Upper lobe of left lung (tissue), 6 donors: ENCODE measurements around the gene KCNAB2. TPM values are rescaled to one million over a fixed set of nuclear protein-coding genes. Genes with fewer than 3 reads are reported as not detected.

Experiments used
- ATAC-seq, 2 donors: fragments of 200-7000 bp; cut with Tn5 transposase; one replicate each; pipeline ENCODE4 v1.9.1; 2022; ENCODE audit warnings: mild to moderate bottlenecking in 2 of 2, moderate library complexity in 2 of 2; ENCODE audit not compliant: low FRiP score in 2 of 2
- DNase-seq, 2 donors: peaks; one replicate each; pipeline ENCODE4 v3.0.0-alpha.2; 2019 to 2020
- H3K27ac ChIP-seq, 4 donors: fragments of 200-600 bp; sonication (generic); one replicate each; pipeline ENCODE4 v1.5.1; 2016 to 2019
- H3K27me3 ChIP-seq, 4 donors: fragments of 200-600 bp; sonication (generic); one replicate each; pipeline ENCODE4 v1.5.1; 2017 to 2019
- H3K36me3 ChIP-seq, 4 donors: fragments of 200-600 bp; sonication (generic); one replicate each; pipeline ENCODE4 v1.5.1; 2016 to 2019
- H3K4me1 ChIP-seq, 4 donors: fragments of 200-600 bp; sonication (generic); one replicate each; pipeline ENCODE4 v1.5.1; 2018 to 2019
- H3K4me3 ChIP-seq, 4 donors: fragments of 200-600 bp; sonication (generic); one replicate each; pipeline ENCODE4 v1.5.1; 2017 to 2019; ENCODE audit warnings: mild to moderate bottlenecking in 2 of 4, moderate library complexity in 1 of 4
- H3K9me3 ChIP-seq, 4 donors: fragments of 200-600 bp; sonication (generic); one replicate each; pipeline ENCODE4 v1.5.1; 2018 to 2019
- EP300 ChIP-seq, 4 donors: sonication (generic); formaldehyde crosslinking; IDR thresholded peaks; one replicate each; pipeline ENCODE4 v1.5.1; 2017; ENCODE audit warnings: antibody characterized with exemption in 4 of 4, control low read depth in 2 of 4
- POLR2A ChIP-seq, 4 donors: fragments of 450-650 bp; IDR thresholded peaks; one replicate each; pipeline ENCODE4 v1.5.1; 2016 to 2017; ENCODE audit warnings: antibody characterized with exemption in 4 of 4, mild to moderate bottlenecking in 2 of 4
- POLR2AphosphoS5 ChIP-seq, 2 donors: sonication (generic); formaldehyde crosslinking; IDR thresholded peaks; one replicate each; pipeline ENCODE4 v1.5.1; 2017; ENCODE audit warnings: antibody characterized with exemption in 2 of 2
- WGBS, 2 donors: methylation state at CpG; one replicate each; pipeline ENCODE4 v1.1.5; 2017 to 2018; 5-methylcytosine and 5-hydroxymethylcytosine counted together
- total RNA-seq, 6 donors: library from RNA; depleted of rRNA in 4 of 6; stranded (reverse); fragments of >200 nt in 4 of 6; gene quantifications; one replicate each; pipeline versions ENCODE4 v1.1.0 to v1.2.1, GENCODE V29; 2016 to 2021
- TF ChIP-seq, protein P1 (sequence below), 6 experiments: fragments of 450-650 bp in 4 of 6; fragments of 200-600 bp in 2 of 6; sonication (generic) in 2 of 6; IDR thresholded peaks; one replicate each; pipeline ENCODE4 v1.5.1; 2016 to 2019; ENCODE audit warnings: antibody characterized with exemption in 6 of 6
- donor health status: DM: no; HTN: no; CAD: no; lungs with moderate emphysema.
- donor health status: DM: no; HTN: yes; CAD: no; lungs with severe emphysema.

Gene KCNAB2
- total RNA-seq, 6 donors from 2014 or later, result 36.9 to 129 (median 97.8) TPM

- Histone ChIP-seq H3K27me3 (no peaks in the 10 kb centered on the region), H3K4me1 (peaks cover 3 to 20% (median 10%) of the 10 kb centered on the region in 4 donors), H3K4me3 (no peak overlapping the region), H3K36me3 (no peaks in the 10 kb centered on the region), H3K9me3 (no peaks in the 10 kb centered on the region), H3K27ac (no peak overlapping the region)
- no peak for TF ChIP-seq EP300 (IDR thresholded peaks at IDR 0.05)
- no peak for TF ChIP-seq POLR2AphosphoS5 (IDR thresholded peaks at IDR 0.05)
- TF ChIP-seq POLR2A (IDR thresholded peaks at IDR 0.05), result no peak
- TF ChIP-seq, protein P1, sequence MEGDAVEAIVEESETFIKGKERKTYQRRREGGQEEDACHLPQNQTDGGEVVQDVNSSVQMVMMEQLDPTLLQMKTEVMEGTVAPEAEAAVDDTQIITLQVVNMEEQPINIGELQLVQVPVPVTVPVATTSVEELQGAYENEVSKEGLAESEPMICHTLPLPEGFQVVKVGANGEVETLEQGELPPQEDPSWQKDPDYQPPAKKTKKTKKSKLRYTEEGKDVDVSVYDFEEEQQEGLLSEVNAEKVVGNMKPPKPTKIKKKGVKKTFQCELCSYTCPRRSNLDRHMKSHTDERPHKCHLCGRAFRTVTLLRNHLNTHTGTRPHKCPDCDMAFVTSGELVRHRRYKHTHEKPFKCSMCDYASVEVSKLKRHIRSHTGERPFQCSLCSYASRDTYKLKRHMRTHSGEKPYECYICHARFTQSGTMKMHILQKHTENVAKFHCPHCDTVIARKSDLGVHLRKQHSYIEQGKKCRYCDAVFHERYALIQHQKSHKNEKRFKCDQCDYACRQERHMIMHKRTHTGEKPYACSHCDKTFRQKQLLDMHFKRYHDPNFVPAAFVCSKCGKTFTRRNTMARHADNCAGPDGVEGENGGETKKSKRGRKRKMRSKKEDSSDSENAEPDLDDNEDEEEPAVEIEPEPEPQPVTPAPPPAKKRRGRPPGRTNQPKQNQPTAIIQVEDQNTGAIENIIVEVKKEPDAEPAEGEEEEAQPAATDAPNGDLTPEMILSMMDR (IDR thresholded peaks at IDR 0.05), result peak in 3 of 6 experiments; percentile 23 to 40 (median 33)
- WGBS, 2 donors, result 22 to 32% methylated on average over 16 of the region's 16 CpGs
- peak in 1 of 2 donors; percentile 48 for ATAC-seq
- peak in 1 of 2 donors; percentile 40 for DNase-seq
These were observed 7.0 kb downstream of the KCNAB2 start for GRCh38 chr1:6052543-6053205.

- H3K9me3 ChIP-seq, result no peaks in the 10 kb centered on the region
- H3K4me1 ChIP-seq, result peaks cover 5 to 25% (median 13%) of the 10 kb centered on the region in 4 donors
- no peak for TF ChIP-seq EP300 (IDR thresholded peaks at IDR 0.05)
- TF ChIP-seq POLR2AphosphoS5 (IDR thresholded peaks at IDR 0.05), result no peak
- TF ChIP-seq, protein P1 (IDR thresholded peaks at IDR 0.05), result no peak
- no peak for TF ChIP-seq POLR2A (IDR thresholded peaks at IDR 0.05)
- H3K27ac ChIP-seq, result no peak overlapping the region
- no peaks in the 10 kb centered on the region for H3K27me3 ChIP-seq
- 35 to 49% methylated on average over 8 of the region's 8 CpGs for WGBS, 2 donors
- no peaks in the 10 kb centered on the region for H3K36me3 ChIP-seq
- H3K4me3 ChIP-seq, result no peak overlapping the region
- ATAC-seq (no peak), DNase-seq (no peak)
These were observed 7.5 kb downstream of the KCNAB2 start for GRCh38 chr1:6053206-6053546.

- peaks cover 18 to 39% (median 25%) of the 10 kb centered on the region in 4 donors for H3K4me1 ChIP-seq
- H3K27me3 ChIP-seq, result no peaks in the 10 kb centered on the region
- DNase-seq (no peak), ATAC-seq (no peak)
- no peaks in the 10 kb centered on the region for H3K9me3 ChIP-seq
- no peak overlapping the region for H3K27ac ChIP-seq
- no peak overlapping the region for H3K4me3 ChIP-seq
- no peaks in the 10 kb centered on the region for H3K36me3 ChIP-seq
- WGBS, 2 donors, result 83 to 92% methylated on average over 6 of the region's 6 CpGs
- TF ChIP-seq EP300 (IDR thresholded peaks at IDR 0.05) (no peak), POLR2AphosphoS5 (IDR thresholded peaks at IDR 0.05) (no peak), POLR2A (IDR thresholded peaks at IDR 0.05) (no peak)
- TF ChIP-seq, protein P1 (IDR thresholded peaks at IDR 0.05), result no peak
These were observed 8.9 kb downstream of the KCNAB2 start for GRCh38 chr1:6054596-6054995.

DNA sequence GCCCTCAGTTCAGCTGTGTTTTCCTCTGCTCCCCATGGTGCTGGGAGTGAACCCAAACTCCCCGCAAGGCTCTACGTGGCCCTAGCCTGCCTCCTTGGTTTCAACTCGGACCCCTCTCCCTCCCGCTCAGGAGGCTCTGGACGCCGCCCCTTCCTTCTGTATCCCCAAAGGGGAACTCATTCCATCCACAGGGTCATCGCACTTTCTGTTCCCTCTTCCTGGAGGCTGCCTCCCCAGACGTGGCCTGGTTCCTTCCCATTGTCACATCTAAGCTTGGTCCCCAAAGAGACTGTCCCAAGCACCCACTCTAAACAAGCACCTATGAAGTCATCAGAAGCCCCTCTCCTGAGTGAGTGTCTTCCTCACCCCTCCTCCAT, 10.9 kb downstream of the KCNAB2 start:
- no peak overlapping the region for H3K4me3 ChIP-seq
- no peaks in the 10 kb centered on the region for H3K27me3 ChIP-seq
- ATAC-seq (peak in 1 of 2 donors; percentile 69), DNase-seq (no peak)
- TF ChIP-seq POLR2A (IDR thresholded peaks at IDR 0.05), result no peak
- peaks cover 18 to 39% (median 26%) of the 10 kb centered on the region in 4 donors for H3K4me1 ChIP-seq
- WGBS, 2 donors, result 64 to 65% methylated on average over 8 of the region's 8 CpGs
- no peak overlapping the region for H3K27ac ChIP-seq
- no peaks in the 10 kb centered on the region for H3K9me3 ChIP-seq
- no peaks in the 10 kb centered on the region for H3K36me3 ChIP-seq

DNA sequence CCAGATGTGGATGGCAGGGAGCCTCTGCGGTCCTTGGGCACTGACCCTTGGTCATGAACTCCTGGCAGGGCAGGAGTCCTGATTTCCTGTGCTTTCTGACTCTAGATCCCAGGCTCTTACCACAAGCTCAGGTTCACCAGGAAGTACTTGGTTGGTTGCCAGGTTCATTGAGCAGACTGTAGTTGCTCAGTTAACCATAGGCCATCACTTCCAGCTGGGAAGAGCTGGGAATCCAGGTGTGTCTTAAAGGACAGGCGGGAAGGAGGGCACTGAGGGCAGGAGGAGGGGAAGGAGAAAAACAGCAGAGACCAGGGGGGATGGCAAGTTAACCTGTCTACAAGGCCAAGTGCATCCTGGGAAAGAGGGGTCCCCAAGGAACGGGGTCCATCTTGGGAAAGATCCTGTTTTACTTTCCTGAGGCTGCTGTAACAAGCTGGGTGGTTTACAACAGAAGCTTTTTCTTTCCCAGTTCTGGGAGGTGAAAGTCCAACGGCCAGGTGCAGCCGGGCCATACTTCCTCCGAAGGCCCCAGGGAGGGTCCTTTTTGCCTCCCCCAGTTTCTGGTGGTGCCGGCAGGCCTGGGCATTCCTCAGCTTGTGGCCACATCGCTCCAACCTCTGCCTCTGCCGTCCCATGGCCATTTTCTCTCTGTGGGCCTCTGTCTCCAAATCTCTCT, 11.6 kb downstream of the KCNAB2 start:
- Histone ChIP-seq H3K4me1 (peaks cover 18 to 39% (median 26%) of the 10 kb centered on the region in 4 donors), H3K36me3 (no peaks in the 10 kb centered on the region), H3K4me3 (no peak overlapping the region), H3K27ac (no peak overlapping the region), H3K27me3 (no peaks in the 10 kb centered on the region), H3K9me3 (no peaks in the 10 kb centered on the region)
- TF ChIP-seq POLR2AphosphoS5 (IDR thresholded peaks at IDR 0.05), result no peak
- TF ChIP-seq, protein P1 (IDR thresholded peaks at IDR 0.05), result no peak
- TF ChIP-seq POLR2A (IDR thresholded peaks at IDR 0.05), result no peak
- TF ChIP-seq EP300 (IDR thresholded peaks at IDR 0.05), result no peak
- DNase-seq, result no peak
- ATAC-seq, result no peak
- WGBS, 2 donors, result 88 to 89% methylated on average over 8 to 9 of the region's 9 CpGs
